Adrenal gland (tissue), 12 donors: ENCODE results near the gene DUOXA2. TPM values are rescaled to one million over a fixed set of nuclear protein-coding genes. Genes with fewer than 3 reads are reported as not detected.

Experiments
- DNase-seq, 7 donors: peaks; one replicate each; pipeline ENCODE4 v3.0.0-alpha.2; 2019 to 2020
- H3K27ac ChIP-seq, 5 donors: fragments of 200-600 bp; sonication (generic) in 4 of 5; 1 replicate in 3 of 5; 2 replicates in 2 of 5; pipeline versions ENCODE4 v1.5.1 to v1.8.0; 2016 to 2020; ENCODE audit warnings: mild to moderate bottlenecking in 1 of 5
- H3K27me3 ChIP-seq: fragments of 200-600 bp; 2 replicates; pipeline ENCODE4 v1.8.0; 2021
- H3K36me3 ChIP-seq, 2 donors: fragments of 200-600 bp; replicated peaks in 1 of 2; 1 replicate in 1 of 2; 2 replicates in 1 of 2; pipeline versions ENCODE4 v1.5.1 to v1.8.0; 2018 to 2022
- H3K4me1 ChIP-seq, 2 donors: fragments of 200-600 bp; replicated peaks in 1 of 2; 1 replicate in 1 of 2; 2 replicates in 1 of 2; pipeline versions ENCODE4 v1.5.1 to v1.8.0; 2018 to 2021
- H3K4me3 ChIP-seq, 4 donors: fragments of 200-600 bp; sonication (generic) in 3 of 4; one replicate each; pipeline ENCODE4 v1.5.1; 2016 to 2018
- H3K9me3 ChIP-seq, 3 donors: fragments of 200-600 bp; sonication (generic) in 1 of 3; replicated peaks in 1 of 3; 1 replicate in 2 of 3; 2 replicates in 1 of 3; pipeline versions ENCODE4 v1.5.1 to v1.8.0; 2016 to 2021
- POLR2A ChIP-seq, 2 donors: fragments of 450-650 bp; IDR thresholded peaks; one replicate each; pipeline ENCODE4 v1.6.1; 2017; ENCODE audit warnings: antibody characterized with exemption in 2 of 2, mild to moderate bottlenecking in 2 of 2, moderate library complexity in 1 of 2
- WGBS, 4 donors: extraction: QIAGEN DNeasy Blood & Tissue Kit in 2 of 4; methylation state at CpG; one replicate each; pipeline versions ENCODE4 v1.1.5 to v1.1.7; 2013 to 2017; 5-methylcytosine and 5-hydroxymethylcytosine counted together
- intact Hi-C, 2 donors: fragments of 100-400 bp; cut with DNase I; formaldehyde crosslinking; loops; one replicate each; pipeline versions ENCODE4 v1.14.1 to v1.15.0; 2022 to 2023
- polyA plus RNA-seq, 3 donors: library from polyadenylated mRNA; stranded (reverse); fragments of 200-250 nt in 2 of 3; fragments of 350-450 nt in 1 of 3; fragmentation: Illumina TruSeq in 1 of 3; extraction: RNeasy Lipid Tissue Mini Kit (QIAGEN cat#74804) in 1 of 3; gene quantifications; one replicate each; pipeline ENCODE4 v1.2.3, GENCODE V29; 2013 to 2014
- total RNA-seq, 9 donors: library from RNA; depleted of rRNA in 4 of 9; stranded (reverse); fragments of >200 nt in 4 of 9; fragments of 120-200 nt in 1 of 9; fragmentation: NEBNext Ultra II Directional in 1 of 9; extraction: Animal tissue kit (Norgen Biotek cat#: 25700) in 1 of 9; gene quantifications; one replicate each; pipeline versions ENCODE4 v1.1.0 to v1.2.4, GENCODE V29; 2013 to 2023
- TF ChIP-seq, protein P1 (sequence below), 6 experiments: fragments of 450-650 bp in 4 of 6; fragments of 200-600 bp in 2 of 6; sonication (generic) in 1 of 6; IDR thresholded peaks; 1 replicate in 5 of 6; 2 replicates in 1 of 6; pipeline versions ENCODE4 v1.5.1 to v1.8.0; 2016 to 2021; ENCODE audit warnings: antibody characterized with exemption in 6 of 6, mild to moderate bottlenecking in 2 of 6, moderate library complexity in 1 of 6
- donor health status: healthy with polysubstance abuse.
- donor health status: Bipolar disorder and iron deficiency.
- donor health status: DM: yes; HTN: yes; CAD: no.
- donor health status: DM: no; HTN: no; CAD: no.
- donor health status: DM: no; HTN: no; CAD: no.
- donor health status: DM: yes; HTN: yes; CAD: no.

Gene DUOXA2
- total and polyA plus RNA-seq, 12 donors: 0.11 to 4.1 (median 0.85) TPM; not detected in 4

DNA sequence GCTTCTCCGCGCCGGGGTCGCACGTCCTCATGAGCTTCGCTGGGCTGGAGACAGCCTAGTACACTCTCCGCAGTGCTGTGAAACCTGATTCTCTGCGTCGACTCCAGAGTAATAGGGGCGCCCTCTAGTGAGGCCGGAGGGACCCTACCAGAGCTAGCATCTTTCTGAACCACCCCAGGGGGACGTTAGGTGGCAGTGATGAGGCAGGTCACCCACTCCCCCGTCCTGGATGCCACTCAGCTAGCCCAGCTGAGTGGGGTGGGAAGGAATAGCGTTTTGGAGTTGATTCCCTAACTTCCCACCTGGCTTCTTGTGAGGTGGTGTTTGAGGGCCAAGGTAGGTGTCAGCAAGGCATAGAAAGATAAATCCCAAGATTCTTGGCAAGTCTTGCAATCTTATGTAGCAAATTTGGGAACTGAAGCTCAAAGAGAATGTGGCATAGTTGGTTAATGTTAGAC is 4.0 kb downstream of the DUOXA2 start:
- H3K9me3 ChIP-seq: no peaks in the 10 kb centered on the region
- peaks cover 6 to 13% of the 10 kb centered on the region in 2 donors for H3K4me1 ChIP-seq
- H3K36me3 ChIP-seq: no peaks in the 10 kb centered on the region
- H3K27ac ChIP-seq: no peak overlapping the region
- intact Hi-C loops: loop anchor here in 1 of 2 donors (5.0 to 10.0 kb wide), 3 partner anchors 49 to 143 kb away; no protein-coding TSS in a partner anchor
- WGBS, 4 donors: 0 to 1% (median 1%) methylated on average over 6 to 14 of the region's 14 CpGs
- TF ChIP-seq, protein P1, sequence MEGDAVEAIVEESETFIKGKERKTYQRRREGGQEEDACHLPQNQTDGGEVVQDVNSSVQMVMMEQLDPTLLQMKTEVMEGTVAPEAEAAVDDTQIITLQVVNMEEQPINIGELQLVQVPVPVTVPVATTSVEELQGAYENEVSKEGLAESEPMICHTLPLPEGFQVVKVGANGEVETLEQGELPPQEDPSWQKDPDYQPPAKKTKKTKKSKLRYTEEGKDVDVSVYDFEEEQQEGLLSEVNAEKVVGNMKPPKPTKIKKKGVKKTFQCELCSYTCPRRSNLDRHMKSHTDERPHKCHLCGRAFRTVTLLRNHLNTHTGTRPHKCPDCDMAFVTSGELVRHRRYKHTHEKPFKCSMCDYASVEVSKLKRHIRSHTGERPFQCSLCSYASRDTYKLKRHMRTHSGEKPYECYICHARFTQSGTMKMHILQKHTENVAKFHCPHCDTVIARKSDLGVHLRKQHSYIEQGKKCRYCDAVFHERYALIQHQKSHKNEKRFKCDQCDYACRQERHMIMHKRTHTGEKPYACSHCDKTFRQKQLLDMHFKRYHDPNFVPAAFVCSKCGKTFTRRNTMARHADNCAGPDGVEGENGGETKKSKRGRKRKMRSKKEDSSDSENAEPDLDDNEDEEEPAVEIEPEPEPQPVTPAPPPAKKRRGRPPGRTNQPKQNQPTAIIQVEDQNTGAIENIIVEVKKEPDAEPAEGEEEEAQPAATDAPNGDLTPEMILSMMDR (IDR thresholded peaks at IDR 0.05): peak; percentile 93 to 99 (median 98)
- TF ChIP-seq POLR2A (IDR thresholded peaks at IDR 0.05): no peak
- no peak overlapping the region for H3K4me3 ChIP-seq
- DNase-seq: peak; percentile 87 to 96 (median 93)
- H3K27me3 ChIP-seq: peaks cover 45% of the 10 kb centered on the region

DNA sequence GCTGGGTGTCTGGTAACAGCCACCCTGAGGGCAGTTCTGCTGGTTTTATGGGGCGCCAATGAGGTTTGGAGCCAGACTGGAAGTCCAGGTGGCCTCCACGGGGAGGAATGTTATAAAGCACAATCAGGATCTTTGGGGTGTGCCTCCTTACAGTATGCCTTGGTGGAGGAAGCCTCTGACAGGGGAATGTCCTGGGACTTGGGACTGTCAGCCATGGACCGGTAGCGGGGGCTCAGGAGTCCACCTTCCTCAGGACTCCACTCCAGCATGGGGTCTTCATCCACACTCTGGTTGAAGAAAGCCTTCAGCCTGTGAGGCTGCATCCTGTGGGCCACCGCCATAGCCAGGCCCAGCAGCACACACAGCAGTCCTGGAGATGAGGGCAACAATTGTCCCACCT is 4.9 kb downstream of the DUOXA2 start:
- TF ChIP-seq POLR2A (IDR thresholded peaks at IDR 0.05): no peak
- TF ChIP-seq, protein P1 (IDR thresholded peaks at IDR 0.05): no peak
- intact Hi-C loops: loop anchor here in 1 of 2 donors (5.0 to 10.0 kb wide), 3 partner anchors 48 to 144 kb away; no protein-coding TSS in a partner anchor
- 85 to 88% (median 87%) methylated on average over 3 to 5 of the region's 5 CpGs for WGBS, 4 donors
- DNase-seq: no peak
- H3K27ac ChIP-seq: no peak overlapping the region
- H3K4me1 ChIP-seq: peaks cover 6 to 13% of the 10 kb centered on the region in 2 donors
- H3K27me3 ChIP-seq: peaks cover 37% of the 10 kb centered on the region
- H3K36me3 ChIP-seq: no peaks in the 10 kb centered on the region
- H3K4me3 ChIP-seq: no peak overlapping the region
- H3K9me3 ChIP-seq: no peaks in the 10 kb centered on the region

DNA sequence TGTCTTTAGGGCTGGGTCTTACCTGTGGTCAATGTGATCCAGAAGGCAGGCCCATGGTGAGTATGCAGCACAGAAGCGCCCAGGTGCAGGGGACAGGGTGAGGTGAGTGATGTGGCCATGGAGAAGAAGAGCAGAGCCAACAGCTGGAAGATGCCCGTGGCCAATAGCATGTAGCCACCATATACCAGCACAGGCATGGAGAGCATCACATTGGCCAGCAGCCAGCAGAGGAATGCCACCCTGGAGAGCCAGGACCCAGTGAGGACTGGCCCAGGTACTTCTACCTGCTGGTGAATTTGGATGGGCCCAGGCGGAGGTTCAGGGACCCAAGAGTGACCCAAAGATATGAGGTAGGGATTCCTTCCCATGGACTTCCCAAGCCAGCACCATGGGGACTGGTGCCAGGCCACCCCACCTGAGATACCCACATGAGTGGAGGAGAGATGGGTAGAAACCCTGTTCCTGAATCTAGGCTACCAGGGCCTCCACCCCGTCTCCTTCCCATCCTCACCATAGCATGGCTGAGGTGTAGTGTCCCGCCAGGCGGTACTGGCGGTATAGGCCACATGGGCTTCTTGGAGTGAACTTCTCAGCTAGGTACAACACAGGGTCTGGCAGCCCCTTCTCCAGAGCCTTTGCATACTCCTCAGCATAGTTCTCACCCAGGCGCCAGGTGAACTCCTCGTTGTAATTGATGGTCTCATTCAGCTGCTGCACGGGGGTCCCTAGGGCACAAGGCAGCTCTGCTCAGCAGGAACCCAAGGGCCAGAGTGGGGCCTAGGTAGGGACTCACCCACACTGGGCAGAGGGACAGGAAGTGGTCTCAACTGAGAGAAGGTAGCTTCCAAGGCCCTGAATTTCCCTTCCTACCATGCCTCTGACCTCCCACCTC is 6.2 kb downstream of the DUOXA2 start:
- H3K27ac ChIP-seq: no peak overlapping the region
- H3K9me3 ChIP-seq: no peaks in the 10 kb centered on the region
- intact Hi-C loops: no loop called here
- TF ChIP-seq, protein P1 (IDR thresholded peaks at IDR 0.05): no peak
- TF ChIP-seq POLR2A (IDR thresholded peaks at IDR 0.05): no peak
- H3K4me3 ChIP-seq: no peak overlapping the region
- H3K27me3 ChIP-seq: peaks cover 28% of the 10 kb centered on the region
- H3K4me1 ChIP-seq: peaks cover 0 to 13% of the 10 kb centered on the region in 2 donors
- no peaks in the 10 kb centered on the region for H3K36me3 ChIP-seq
- 91 to 95% (median 92%) methylated on average over 6 to 10 of the region's 10 CpGs for WGBS, 4 donors
- DNase-seq: no peak

DNA sequence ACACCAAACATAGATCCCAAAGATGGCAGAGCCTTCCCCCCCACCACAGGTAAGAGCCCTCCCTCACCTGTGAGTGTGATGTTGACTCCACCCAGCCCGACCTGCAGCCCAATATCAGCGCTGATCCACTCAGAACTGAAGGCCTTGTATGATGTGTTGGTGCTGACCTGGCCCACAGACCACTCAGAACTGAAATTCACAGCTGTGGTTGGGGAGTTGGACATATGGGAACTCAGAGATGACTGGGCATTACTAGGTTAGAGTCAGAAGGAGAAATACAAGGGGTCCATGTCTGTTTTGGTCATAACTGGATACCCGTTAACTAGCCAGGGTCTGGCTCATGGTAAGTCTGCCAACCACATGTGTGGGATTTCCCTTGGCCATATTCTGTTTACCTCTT is 6.9 kb downstream of the DUOXA2 start:
- Histone ChIP-seq H3K36me3 (no peaks in the 10 kb centered on the region), H3K4me3 (no peak overlapping the region), H3K4me1 (peaks cover 0 to 13% of the 10 kb centered on the region in 2 donors), H3K9me3 (no peaks in the 10 kb centered on the region), H3K27ac (no peak overlapping the region), H3K27me3 (peaks cover 21% of the 10 kb centered on the region)
- intact Hi-C loops: no loop called here
- no peak for DNase-seq
- WGBS, 4 donors: 83 to 92% (median 89%) methylated on average over 3 of the region's 3 CpGs
- TF ChIP-seq, protein P1 (IDR thresholded peaks at IDR 0.05): no peak
- TF ChIP-seq POLR2A (IDR thresholded peaks at IDR 0.05): no peak
